Urinary bladder (tissue), 4 donors: ENCODE measurements around the gene KIF3C. TPM values are rescaled to one million over a fixed set of nuclear protein-coding genes. Genes with fewer than 3 reads are reported as not detected.
A peak's percentile ranks its signal among the peaks of the same experiment; 100 is the strongest.
"Not testable (repeated sequence)": the region's sequence is repeated elsewhere in the genome, so short reads cannot be mapped to it uniquely, and the experiment has no call there.

Experiments
- DNase-seq: peaks from one replicate; pipeline ENCODE4 v3.0.0-alpha.2; 2015; ENCODE audit errors: extremely low spot score
- H3K27ac ChIP-seq: one replicate; pipeline ENCODE4 v1.5.1; 2013; ENCODE audit warnings: low read depth, mild to moderate bottlenecking, moderate library complexity
- H3K36me3 ChIP-seq: one replicate; pipeline ENCODE4 v1.6.1; 2013; ENCODE audit warnings: mild to moderate bottlenecking, moderate library complexity; ENCODE audit not compliant: insufficient read depth
- H3K4me1 ChIP-seq: one replicate; pipeline ENCODE4 v1.6.1; 2013; ENCODE audit warnings: mild to moderate bottlenecking, moderate library complexity; ENCODE audit not compliant: insufficient read depth
- H3K4me3 ChIP-seq: one replicate; pipeline ENCODE4 v1.5.1; 2013; ENCODE audit warnings: low read depth, low read length
- WGBS: extraction: QIAGEN DNeasy Blood & Tissue Kit; methylation state at CpG from one replicate; pipeline ENCODE4 v1.1.7; 2013; 5-methylcytosine and 5-hydroxymethylcytosine counted together
- polyA plus RNA-seq: library from polyadenylated mRNA; stranded (reverse); fragments of 200-250 nt; gene quantifications from one replicate; pipeline ENCODE4 v1.2.3, GENCODE V29; 2013
- total RNA-seq: library from RNA; depleted of rRNA; stranded (reverse); fragments of >200 nt; gene quantifications from one replicate; pipeline ENCODE4 v1.2.3, GENCODE V29; 2014
- donor health status: healthy with polysubstance abuse.
- donor health status: healthy.

The KIF3C gene
- total and polyA plus RNA-seq, 2 donors = 5.4 to 6.9 TPM

DNA sequence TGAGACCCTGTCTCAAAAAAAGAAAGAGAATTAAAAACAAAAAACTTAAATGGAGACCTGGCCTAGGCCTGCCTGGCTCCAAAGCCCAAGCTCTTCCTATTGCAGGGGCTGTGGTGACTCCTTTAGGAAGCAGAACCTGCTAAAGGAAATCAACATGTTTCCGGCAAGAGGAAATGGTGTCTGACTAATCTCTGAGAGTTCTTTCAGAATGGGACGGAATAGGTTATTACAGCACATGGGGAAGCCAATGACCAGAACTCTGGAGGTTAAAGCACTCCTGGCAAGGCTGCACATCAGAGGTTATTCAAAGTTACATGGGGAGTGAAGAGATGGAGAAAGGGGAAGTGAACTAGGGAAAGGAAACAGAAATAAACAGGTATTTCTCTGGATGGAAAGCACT, 21.4 kb downstream of the KIF3C start:
- no peak overlapping the region for H3K4me3 ChIP-seq
- 77% methylated on average over 2 of the region's 2 CpGs for whole genome bisulfite sequencing
- H3K4me1 ChIP-seq = no peaks in the 10 kb centered on the region
- H3K27ac ChIP-seq = no peak overlapping the region
- H3K36me3 ChIP-seq = no peaks in the 10 kb centered on the region
- no peak for DNase-seq

DNA sequence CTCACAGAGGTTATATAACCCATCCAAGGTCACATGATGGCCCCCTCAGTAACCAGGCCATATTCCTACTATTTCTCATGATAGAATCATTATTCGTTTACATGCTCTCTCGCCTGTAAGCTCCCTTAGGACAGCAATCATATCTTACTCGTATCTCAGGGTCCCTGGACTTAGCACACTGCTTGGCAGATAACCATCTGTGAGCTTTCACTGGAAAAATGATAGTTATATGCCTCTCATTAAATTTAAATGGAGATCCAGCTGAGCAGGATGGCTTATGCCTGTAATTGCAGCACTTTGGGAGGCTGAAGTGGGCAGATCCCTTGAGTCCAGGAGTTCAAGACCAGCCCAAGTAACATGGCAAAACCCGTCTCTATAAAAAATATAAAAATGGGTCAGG, 21.9 kb downstream of the KIF3C start:
- 83% methylated on average over 4 of the region's 4 CpGs for WGBS

DNA sequence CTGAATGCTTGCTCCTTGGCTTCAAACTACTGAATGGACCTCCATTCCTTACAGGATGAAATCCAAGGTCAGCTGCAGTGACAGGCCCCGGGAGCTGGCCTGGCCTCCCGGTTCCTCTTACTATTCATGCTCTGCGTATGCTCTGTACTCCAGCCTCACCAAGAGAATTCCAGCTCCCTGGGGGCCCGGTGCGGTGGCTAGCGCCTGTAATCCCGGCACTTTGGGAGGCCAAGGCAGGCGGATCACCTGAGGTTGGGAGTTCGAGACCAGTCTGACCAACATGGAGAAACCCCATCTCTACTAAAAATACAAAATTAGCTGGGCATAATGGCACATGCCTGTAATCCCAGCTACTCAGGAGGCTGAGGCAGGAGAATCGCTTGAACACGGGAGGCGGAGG, 23.7 kb downstream of the KIF3C start:
- not testable (repeated sequence) for DNase-seq, H3K4me1 ChIP-seq
- 93% methylated on average over 12 of the region's 12 CpGs for WGBS

More for the DNA sequence above, 21.9 kb downstream of the KIF3C start:
- no peak for DNase-seq
- no peak overlapping the region for H3K27ac ChIP-seq
- no peak overlapping the region for H3K4me3 ChIP-seq
- H3K36me3 ChIP-seq = no peaks in the 10 kb centered on the region
- H3K4me1 ChIP-seq = no peaks in the 10 kb centered on the region

GRCh38 chr2:25957743-25958142, 24.6 kb downstream of the KIF3C start:
- no peak for DNase-seq

More for the DNA sequence above, 23.7 kb downstream of the KIF3C start:
- H3K4me3 ChIP-seq, H3K36me3 ChIP-seq, H3K27ac ChIP-seq: not testable (repeated sequence)

GRCh38 chr2:25955869-25956535, 26.3 kb downstream of the KIF3C start:
- no peak for DNase-seq
- Histone ChIP-seq H3K4me3 (no peak overlapping the region), H3K4me1 (no peaks in the 10 kb centered on the region), H3K36me3 (no peaks in the 10 kb centered on the region), H3K27ac (no peak overlapping the region)
- 95% methylated on average over 7 of the region's 7 CpGs for whole genome bisulfite sequencing

More at GRCh38 chr2:25957743-25958142, 24.6 kb downstream of the KIF3C start:
- Histone ChIP-seq H3K27ac (no peak overlapping the region), H3K4me1 (no peaks in the 10 kb centered on the region), H3K4me3 (no peak overlapping the region), H3K36me3 (no peaks in the 10 kb centered on the region)
- 92% methylated on average over 10 of the region's 10 CpGs for WGBS

DNA sequence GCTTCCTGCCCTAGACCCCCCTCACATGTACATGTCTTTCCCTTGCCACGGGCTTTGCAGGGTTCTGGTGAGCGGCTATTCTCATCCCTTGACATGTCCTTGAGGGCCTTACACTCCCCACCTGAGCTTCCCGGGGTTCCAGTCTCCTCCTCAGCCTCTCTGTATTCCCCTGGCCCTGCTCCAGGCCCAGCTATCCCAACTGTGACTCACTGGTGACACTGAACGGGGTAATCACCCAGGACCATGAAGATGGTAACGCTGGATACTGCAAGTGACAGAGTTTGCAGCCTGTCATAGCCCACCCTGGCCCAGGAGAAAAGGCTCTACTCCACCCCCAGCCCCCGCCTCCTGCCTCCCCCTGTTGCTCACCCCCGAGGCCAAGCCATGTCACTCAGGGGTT, 27.3 kb downstream of the KIF3C start:
- DNase-seq = no peak
- H3K36me3 ChIP-seq = no peaks in the 10 kb centered on the region
- no peak overlapping the region for H3K27ac ChIP-seq
- H3K4me3 ChIP-seq = no peak overlapping the region
- H3K4me1 ChIP-seq = no peaks in the 10 kb centered on the region
- 79% methylated on average over 7 of the region's 7 CpGs for WGBS

DNA sequence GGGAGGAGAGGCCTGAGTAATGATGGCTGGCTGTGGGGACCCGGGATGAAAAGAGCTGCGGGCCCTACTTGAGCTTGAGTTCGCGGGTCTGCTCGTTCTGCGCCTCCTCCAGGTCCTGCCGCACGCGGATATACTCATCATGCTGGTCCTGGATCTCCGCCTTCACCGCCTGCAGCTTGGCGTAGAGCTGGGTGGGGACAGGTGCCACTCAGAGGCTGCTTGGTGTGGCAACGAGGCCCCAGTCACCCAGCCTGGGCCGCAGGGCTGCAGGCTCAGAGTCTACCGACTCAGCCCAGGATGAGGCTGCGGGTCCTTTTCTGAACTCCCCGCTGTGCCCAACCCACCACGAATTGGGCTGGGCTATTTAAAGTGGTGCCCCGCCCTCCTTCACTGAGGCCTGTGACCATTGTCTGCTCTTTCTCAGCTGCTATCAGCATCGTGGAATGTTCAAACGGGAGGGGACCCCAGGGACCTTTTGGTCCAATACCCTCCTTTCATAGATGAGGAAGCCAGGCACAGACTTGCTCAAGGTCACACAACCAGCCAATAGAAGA, 28.0 kb downstream of the KIF3C start:
- 84% methylated on average over 21 of the region's 21 CpGs for WGBS
- Histone ChIP-seq H3K4me1 (no peaks in the 10 kb centered on the region), H3K36me3 (no peaks in the 10 kb centered on the region), H3K4me3 (no peak overlapping the region), H3K27ac (no peak overlapping the region)
- no peak for DNase-seq

DNA sequence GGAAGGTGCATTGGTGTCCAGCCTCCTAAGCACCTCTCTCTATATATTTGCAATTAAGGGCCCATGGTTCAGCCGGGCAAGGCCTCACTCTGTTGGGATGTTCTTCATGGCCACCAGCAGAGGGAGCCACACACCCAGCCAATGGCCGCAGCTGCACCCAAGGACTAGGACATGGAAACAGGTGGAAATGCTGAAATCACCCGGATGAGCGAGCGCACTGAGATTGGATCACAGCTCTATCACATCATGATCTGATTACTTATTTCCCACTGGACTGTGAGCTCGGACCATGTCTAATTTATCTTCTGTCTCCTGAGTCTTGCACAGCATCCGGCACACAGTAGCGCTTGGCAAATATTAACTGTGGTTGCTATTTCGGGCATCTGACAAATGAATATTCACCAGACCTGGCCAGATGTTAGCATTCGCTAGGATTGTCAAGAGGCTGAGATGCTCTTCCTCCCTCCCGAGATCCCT, 31.2 kb downstream of the KIF3C start:
- Histone ChIP-seq H3K4me3 (no peak overlapping the region), H3K36me3 (no peaks in the 10 kb centered on the region), H3K4me1 (no peaks in the 10 kb centered on the region), H3K27ac (no peak overlapping the region)
- WGBS = 37% methylated on average over 11 of the region's 11 CpGs
- DNase-seq = peak; percentile 59

DNA sequence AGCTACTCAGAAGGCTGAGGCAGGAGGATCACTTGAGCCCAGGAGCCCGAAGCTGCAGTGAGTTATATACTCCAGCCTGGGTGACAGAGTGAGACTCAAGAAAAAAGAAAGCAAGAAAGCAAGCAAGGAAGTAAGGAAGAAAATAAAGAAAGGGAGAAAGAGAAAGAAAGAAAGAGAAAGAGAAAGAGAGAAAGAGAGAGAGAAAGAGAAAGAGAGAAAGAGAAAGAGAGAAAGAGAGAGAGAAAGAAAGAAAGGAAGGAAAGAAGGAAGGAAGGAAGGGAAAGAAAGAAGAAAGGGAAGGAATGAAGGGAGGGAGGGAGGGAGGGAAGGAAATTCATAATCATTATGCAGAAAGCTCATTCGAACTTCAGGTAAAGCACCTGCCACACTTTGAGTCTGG, 33.9 kb downstream of the KIF3C start:
- Histone ChIP-seq H3K4me3 (no peak overlapping the region), H3K4me1 (no peaks in the 10 kb centered on the region), H3K27ac (no peak overlapping the region), H3K36me3 (no peaks in the 10 kb centered on the region)
- 91% methylated on average over 2 of the region's 2 CpGs for WGBS
- no peak for DNase-seq

GRCh38 chr2:25941042-25941441, 41.3 kb downstream of the KIF3C start:
- WGBS = 98% methylated on average over 4 of the region's 4 CpGs
- H3K4me1 ChIP-seq = no peaks in the 10 kb centered on the region
- no peak for DNase-seq

DNA sequence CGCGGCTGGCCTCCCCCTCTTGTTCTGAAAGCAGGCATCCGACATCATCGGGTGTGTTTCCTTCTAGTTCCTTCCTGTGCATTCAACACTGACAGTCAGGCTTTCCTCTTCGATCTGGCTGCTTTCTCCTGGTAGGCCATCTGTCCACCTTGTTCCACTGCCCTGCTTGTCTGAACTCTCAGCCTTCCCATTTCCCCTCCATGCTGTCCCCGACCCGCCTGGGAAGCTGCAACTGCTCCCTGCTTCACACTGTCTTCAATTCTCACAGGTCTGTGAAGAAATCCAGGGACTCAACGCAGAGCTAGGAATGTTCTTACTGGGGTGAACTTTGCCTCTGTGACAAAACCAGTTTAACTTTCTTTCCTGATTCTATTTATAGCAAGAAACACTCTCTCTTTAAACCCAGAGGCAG, 43.0 kb downstream of the KIF3C start:
- peak overlapping the region; percentile 55 for H3K27ac ChIP-seq
- WGBS = 81% methylated on average over 8 of the region's 8 CpGs
- no peak for DNase-seq
- no peaks in the 10 kb centered on the region for H3K4me1 ChIP-seq
- no peaks in the 10 kb centered on the region for H3K36me3 ChIP-seq
- no peak overlapping the region for H3K4me3 ChIP-seq

More at GRCh38 chr2:25941042-25941441, 41.3 kb downstream of the KIF3C start:
- Histone ChIP-seq H3K27ac (no peak overlapping the region), H3K4me3 (no peak overlapping the region), H3K36me3 (no peaks in the 10 kb centered on the region)

- DNase-seq = no peak
- no peaks in the 10 kb centered on the region for H3K36me3 ChIP-seq
- H3K27ac ChIP-seq = no peak overlapping the region
- no peak overlapping the region for H3K4me3 ChIP-seq
- 89% methylated on average over 6 of the region's 6 CpGs for WGBS
- no peaks in the 10 kb centered on the region for H3K4me1 ChIP-seq
Measured at GRCh38 chr2:25938345-25938744, 44.0 kb downstream of the KIF3C start.

DNA sequence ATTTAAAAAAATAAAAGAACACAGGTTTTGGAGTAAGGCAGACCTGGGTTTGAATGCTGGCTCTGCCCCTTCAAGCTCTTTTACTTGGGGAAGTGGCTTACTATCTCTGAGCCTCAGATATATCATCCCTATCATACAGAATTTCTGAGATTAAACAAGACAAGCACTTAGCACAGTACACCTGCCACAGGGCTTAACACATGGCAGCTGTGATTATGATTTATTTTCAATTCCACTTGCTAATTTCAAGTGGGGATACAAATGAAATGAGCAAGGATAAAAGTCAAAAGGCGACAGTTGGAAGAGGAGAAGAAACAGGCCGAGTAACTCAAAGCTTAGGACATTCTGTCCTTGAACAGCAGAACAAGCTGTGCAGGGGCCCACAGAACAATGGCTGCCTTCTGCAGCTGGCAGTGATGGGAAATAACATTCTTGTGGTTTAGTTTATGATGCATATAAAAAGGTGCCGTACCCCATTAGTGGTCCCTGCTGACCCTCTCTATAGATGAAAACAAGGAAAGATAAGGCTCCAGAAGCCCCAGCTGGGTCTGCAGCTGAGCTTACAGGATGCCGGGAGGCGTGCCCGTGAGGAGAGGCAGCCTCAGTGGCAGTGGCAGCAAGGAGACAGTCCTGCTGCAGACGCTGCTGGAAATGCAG, 45.3 kb downstream of the KIF3C start:
- no peak overlapping the region for H3K27ac ChIP-seq
- no peaks in the 10 kb centered on the region for H3K36me3 ChIP-seq

DNA sequence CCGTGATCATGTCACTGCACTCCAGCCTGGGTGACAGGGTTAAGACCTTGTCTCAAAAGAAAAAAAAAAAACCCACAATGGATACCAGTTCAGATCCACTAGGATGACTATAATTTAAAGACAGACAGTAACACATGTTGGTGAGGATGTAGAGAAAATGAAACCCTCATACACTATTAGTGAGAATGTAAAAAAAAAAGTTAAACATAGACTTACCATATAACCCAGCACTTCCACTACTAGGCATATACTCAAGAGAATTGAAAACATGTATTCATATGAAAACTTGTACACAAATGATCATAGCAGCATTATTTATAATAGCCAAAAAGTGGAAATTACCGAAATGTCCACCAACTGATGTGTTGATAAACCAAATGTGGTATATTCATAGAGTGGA, 48.7 kb downstream of the KIF3C start:
- Histone ChIP-seq H3K27ac (no peak overlapping the region), H3K4me1 (no peaks in the 10 kb centered on the region), H3K4me3 (no peak overlapping the region), H3K36me3 (no peaks in the 10 kb centered on the region)
- WGBS = 97% methylated on average over 2 of the region's 2 CpGs
- no peak for DNase-seq

More for the DNA sequence above, 45.3 kb downstream of the KIF3C start:
- H3K4me3 ChIP-seq = no peak overlapping the region
- 62% methylated on average over 7 of the region's 7 CpGs for WGBS
- H3K4me1 ChIP-seq = no peaks in the 10 kb centered on the region
- peak; percentile 31 for DNase-seq
